K562 (cell line): ENCODE measurements around the gene BTG2. TPM values are rescaled to one million over a fixed set of nuclear protein-coding genes. Genes with fewer than 3 reads are reported as not detected.

Experiments used
- ATAC-seq: fragments of 200-7000 bp; cut with Tn5 transposase; 3 replicates; pipeline ENCODE4 v1.9.1; 2020; ENCODE audit warnings: moderate library complexity
- BruUV-seq: library from RNA; stranded (reverse); fragments of 400-500 nt; replicated peaks from 2 replicates; lab custom pipeline; 2021; lab: Mats Ljungman, UMichigan
- CTCF ChIA-PET: fragments of 300-600 bp; formaldehyde crosslinking; extraction: SDS; loops from one replicate; lab custom pipeline; 2021; ENCODE audit warnings: low intra/inter-chr PET ratio; lab: Yijun Ruan, JAX
- POLR2A ChIA-PET: fragments of 300-600, 350-650 bp; sonication (Branson Sonifier 250); formaldehyde crosslinking; extraction: SDS; loops from one replicate; lab custom pipeline; 2021; ENCODE audit warnings: antibody characterized with exemption, inconsistent platforms; lab: Yijun Ruan, JAX
- DNase-seq, 4 experiments: peaks; one replicate each; pipeline versions ENCODE4 v3.0.0 to v3.0.0-alpha.2; 2011 to 2018; ENCODE audit warnings: low spot score in 3 of 4, mixed read lengths in 3 of 4; ENCODE audit errors: extremely low read depth in 1 of 4
- FAIRE-seq: peaks from 2 replicates; lab custom pipeline; 2011; peaks lifted over from hg19 to GRCh38; lab: Jason Lieb, UNC
- H2AFZ ChIP-seq: 2 replicates; pipeline ENCODE4 v1.6.0; 2011; ENCODE audit warnings: low read depth, low read length, control low read depth, inconsistent platforms
- H3K27ac ChIP-seq: fragments of 200-600 bp; 3 replicates; pipeline ENCODE4 v1.8.0; 2011; ENCODE audit warnings: low read depth, mild to moderate bottlenecking, control low read depth, inconsistent platforms, low read length, moderate library complexity, mixed read lengths; ENCODE audit errors: extremely low read depth
- H3K27me3 ChIP-seq, 2 experiments: fragments of 300-600 bp in 1 of 2; 2 replicates in 1 of 2; 3 replicates in 1 of 2; pipeline versions ENCODE4 v1.6.0 to v1.8.0; 2011; ENCODE audit warnings: inconsistent platforms in 2 of 2, low read length in 2 of 2, mild to moderate bottlenecking in 1 of 2, mixed read lengths in 1 of 2, moderate library complexity in 1 of 2; ENCODE audit not compliant: control insufficient read depth in 2 of 2, insufficient read depth in 2 of 2
- H3K36me3 ChIP-seq: fragments of 300-600 bp; 3 replicates; pipeline ENCODE4 v1.8.0; 2011; ENCODE audit warnings: mild to moderate bottlenecking, low read length, inconsistent platforms; ENCODE audit not compliant: control insufficient read depth, insufficient read depth
- H3K4me1 ChIP-seq, 2 experiments: fragments of 200-600 bp in 1 of 2; replicated peaks in 1 of 2; 2 replicates in 1 of 2; 3 replicates in 1 of 2; pipeline versions ENCODE4 v1.5.1 to v1.8.0; 2011; ENCODE audit warnings: inconsistent platforms in 2 of 2, low read length in 2 of 2, mild to moderate bottlenecking in 1 of 2, mixed read lengths in 1 of 2, moderate library complexity in 1 of 2; ENCODE audit not compliant: control insufficient read depth in 2 of 2, insufficient read depth in 2 of 2
- H3K4me2 ChIP-seq: 2 replicates; pipeline ENCODE4 v1.6.1; 2011; ENCODE audit warnings: low read length, control low read depth, inconsistent platforms, mixed read lengths; ENCODE audit not compliant: insufficient read depth
- H3K4me3 ChIP-seq: fragments of 200-600 bp; sonication (generic), shearing (Covaris generic); 2 replicates; pipeline ENCODE4 v1.5.1; 2016; ENCODE audit warnings: control low read depth, inconsistent platforms
- H3K79me2 ChIP-seq: fragments of 200-600 bp; 3 replicates; pipeline ENCODE4 v1.8.0; 2011; ENCODE audit warnings: low read length, inconsistent platforms; ENCODE audit not compliant: control insufficient read depth, insufficient read depth
- H3K9ac ChIP-seq, 2 experiments: 2 replicates each; pipeline versions ENCODE4 v1.6.0 to v1.6.1; 2011; ENCODE audit warnings: low read depth in 2 of 2, low read length in 2 of 2, control low read depth in 1 of 2, inconsistent platforms in 1 of 2, mild to moderate bottlenecking in 1 of 2, mixed read lengths in 1 of 2; ENCODE audit not compliant: insufficient read depth in 1 of 2
- H3K9me1 ChIP-seq: one replicate; pipeline ENCODE4 v1.6.0; 2011; ENCODE audit warnings: inconsistent platforms, mild to moderate bottlenecking, low read length, moderate library complexity; ENCODE audit not compliant: control insufficient read depth, insufficient read depth
- H3K9me3 ChIP-seq: replicated peaks from 2 replicates; pipeline ENCODE4 v1.5.1; 2011; ENCODE audit warnings: low read depth, low read length, inconsistent platforms; ENCODE audit not compliant: control insufficient read depth, insufficient read depth
- H4K20me1 ChIP-seq: replicated peaks from 2 replicates; pipeline ENCODE4 v1.6.1; 2011; ENCODE audit warnings: low read length, inconsistent platforms, mixed read lengths; ENCODE audit not compliant: control insufficient read depth, insufficient read depth
- BACH1 ChIP-seq: fragments of 200-800 bp; sonication (Bioruptor generic); IDR thresholded peaks from 2 replicates; pipeline ENCODE4 v1.6.1; 2016; ENCODE audit warnings: missing genetic modification characterization, missing compliant biosample characterization
- FOS ChIP-seq: IDR thresholded peaks from 3 replicates; pipeline ENCODE4 v1.6.1; 2011; ENCODE audit not compliant: insufficient read length; ENCODE audit errors: extremely low read depth
- MEF2A ChIP-seq: IDR thresholded peaks from 2 replicates; pipeline ENCODE4 v1.6.1; 2011; ENCODE audit warnings: low read depth, mild to moderate bottlenecking, low read length, moderate library complexity; ENCODE audit not compliant: control insufficient read depth
- PRPF4 ChIP-seq: fragments of 200-400 bp; formaldehyde crosslinking; IDR thresholded peaks from one replicate; pipeline ENCODE4 v1.6.1; 2017; ENCODE audit warnings: low read length, low read depth, mild to moderate bottlenecking; ENCODE audit not compliant: insufficient read depth, poor library complexity, severe bottlenecking
- REST ChIP-seq, 2 experiments: fragments of 450-650 bp; formaldehyde crosslinking in 1 of 2; IDR thresholded peaks; 2 replicates each; pipeline versions ENCODE4 v1.4.0 to v1.6.1; 2014 to 2020; ENCODE audit warnings: mild to moderate bottlenecking in 2 of 2, borderline replicate concordance in 1 of 2, low read depth in 1 of 2
- SNRNP70 ChIP-seq: fragments of 200-400 bp; formaldehyde crosslinking; optimal IDR thresholded peaks from 2 replicates; pipeline ENCODE3; 2017; ENCODE audit warnings: low read depth, low read length
- TAF1 ChIP-seq: IDR thresholded peaks from 2 replicates; pipeline ENCODE4 v1.6.1; 2011; ENCODE audit warnings: mild to moderate bottlenecking, low read length, moderate library complexity; ENCODE audit not compliant: insufficient read depth, control insufficient read depth, severe bottlenecking; ENCODE audit errors: extremely low read depth
- ZC3H11A ChIP-seq: IDR thresholded peaks from 2 replicates; pipeline ENCODE4 v1.6.1; 2012; ENCODE audit warnings: low read depth, low read length, improper control_type of control experiment
- ZNF184 ChIP-seq: sonication (generic); formaldehyde crosslinking; IDR thresholded peaks from 2 replicates; pipeline ENCODE4 v1.5.0; 2020; ENCODE audit warnings: missing genetic modification reagents
- ZNF24 ChIP-seq: fragments of 450-650 bp; IDR thresholded peaks from 2 replicates; pipeline ENCODE4 v1.6.1; 2016
- ZSCAN32 ChIP-seq: fragments of 450-650 bp; formaldehyde crosslinking; IDR thresholded peaks from 2 replicates; pipeline ENCODE4 v1.4.0; 2020; ENCODE audit warnings: mild to moderate bottlenecking, moderate library complexity
- WGBS: fragments of 100-300 bp; shearing (Covaris generic); methylation state at CpG from one replicate; pipeline ENCODE4 v1.1.6; 2016; ENCODE audit warnings: low coverage, mixed read lengths; ENCODE audit not compliant: insufficient coverage; ENCODE audit errors: missing lambda C conversion rate; 5-methylcytosine and 5-hydroxymethylcytosine counted together
- in situ Hi-C: fragments of 300-500 bp; cut with MboI; formaldehyde crosslinking; loops from 4 replicates; pipeline ENCODE4 v1.15.0; 2018; ENCODE audit warnings: inconsistent platforms, mixed read lengths
- intact Hi-C: fragments of 100-400 bp; cut with micrococcal nuclease; formaldehyde crosslinking; loops from 2 replicates; pipeline ENCODE4 v1.14.2; 2022
- polyA plus RNA-seq, 8 experiments: library from polyadenylated mRNA; depleted of rRNA in 4 of 8; stranded (reverse) in 5 of 8; unstranded in 3 of 8; fragments of >200 nt; fragmentation: Nextera tagmentation in 2 of 8; fragmentation: Illumina TruSeq in 1 of 8; extraction: Ambion mirVana in 2 of 8; extraction: Trizol in 1 of 8; gene quantifications; 2 replicates each; pipeline versions ENCODE4 v1.2.1 to v1.2.3, GENCODE V29; 2011 to 2014; ENCODE audit warnings: inconsistent platforms in 1 of 8, missing spikeins in 1 of 8
- total RNA-seq, 7 experiments: library from RNA; depleted of rRNA in 6 of 7; stranded (reverse); fragments of >200 nt in 6 of 7; fragmentation: Illumina TruSeq in 2 of 7; extraction: Trizol in 2 of 7; gene quantifications; 2 replicates each; pipeline versions ENCODE4 v1.2.1 to v1.2.3, GENCODE V29; 2011 to 2021; ENCODE audit warnings: low replicate concordance in 1 of 7
- TF ChIP-seq, protein P1 (sequence below): IDR thresholded peaks from 2 replicates; pipeline ENCODE4 v1.6.1; 2014; ENCODE audit warnings: antibody characterized with exemption

Gene BTG2
- total and polyA plus RNA-seq, 9 of the 15 experiments (the other 6 are each of a cell fraction or from before 2014, with no cell fraction given), result 2.3 to 41.9 (median 8.7) TPM

DNA sequence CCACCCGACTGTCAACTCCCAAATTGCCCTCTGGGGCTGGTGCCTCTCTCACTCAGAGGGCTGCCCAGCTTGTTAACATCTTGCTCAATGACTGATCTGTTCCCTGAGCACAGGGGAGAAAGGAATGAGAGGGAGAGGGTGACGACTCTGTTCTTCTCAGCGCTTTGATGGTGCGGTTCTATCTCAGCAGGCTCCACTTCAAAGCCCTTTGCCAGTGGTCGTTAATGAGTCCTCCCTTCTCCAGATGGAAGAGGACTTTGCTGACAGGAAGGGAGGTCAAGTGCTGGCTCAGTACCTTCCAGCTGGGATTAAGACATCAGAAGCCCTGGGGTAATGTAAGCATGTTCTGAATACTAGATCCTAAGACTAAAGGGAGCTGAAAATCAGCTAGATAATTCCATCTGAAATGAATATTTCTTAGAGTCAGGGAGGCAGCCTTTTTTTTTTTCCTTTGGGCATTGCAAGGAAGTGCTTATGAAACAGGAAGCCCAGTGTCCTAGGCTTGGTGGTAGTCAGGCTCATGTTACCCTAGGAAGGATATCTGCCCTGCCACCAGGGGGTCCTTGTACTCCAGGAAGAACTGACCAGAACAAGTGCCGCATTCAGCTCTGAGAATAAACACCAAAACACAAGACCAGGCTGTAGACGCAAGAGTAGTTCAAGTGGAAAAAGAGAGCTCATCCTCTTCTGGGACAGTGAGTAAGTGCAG is 40.9 kb downstream of the BTG2 start:
- 9% methylated on average over 7 of the region's 7 CpGs for WGBS
- in situ Hi-C loops (no loop called here), intact Hi-C loops (loop anchor here (2.0 kb wide), 1 partner anchor 71 kb away; no protein-coding TSS in a partner anchor)
- H3K9me3 ChIP-seq, result no peaks in the 10 kb centered on the region
- no peak overlapping the region for H2AFZ ChIP-seq
- H4K20me1 ChIP-seq, result peaks cover 14% of the 10 kb centered on the region; the same call in 1 of the 2 replicates
- DNase-seq (peak in 1 of 4 experiments; percentile 26), ATAC-seq (peak; percentile 46; the same call in 2 of the 3 replicates), FAIRE-seq (peak; percentile 44)
- H3K79me2 ChIP-seq, result no peaks in the 10 kb centered on the region
- H3K4me2 ChIP-seq, result no peak overlapping the region
- H3K9me1 ChIP-seq, result no peaks in the 10 kb centered on the region
- no peak overlapping the region for H3K9ac ChIP-seq
- ChIA-PET POLR2A (interaction anchor here (0.5 to 1.5 kb wide), 3 partner anchors 9 to 633 kb away, joined by 3 to 6 read pairs (median 5); no protein-coding TSS in a partner anchor), CTCF (no interaction called here)
- no peak overlapping the region for H3K27ac ChIP-seq
- BruUV-seq, result no TSS peak
- H3K36me3 ChIP-seq, result no peaks in the 10 kb centered on the region
- H3K27me3 ChIP-seq, result peaks cover 51 to 82% of the 10 kb centered on the region in 2 experiments
- H3K4me3 ChIP-seq, result no peak overlapping the region
- peaks cover 0 to 4% of the 10 kb centered on the region in 2 experiments; a peak in 3 of 5 replicates for H3K4me1 ChIP-seq
- TF ChIP-seq ZSCAN32 (CRISPR knock-in tag) (no peak), FOS (no peak), SNRNP70 (no peak), MEF2A (no peak), REST (IDR thresholded peaks at IDR 0.05; ENCODE audit: borderline replicate concordance) (peak; percentile 24; the same call in 1 of the 2 replicates), REST (CRISPR knock-in tag; IDR thresholded peaks at IDR 0.05; ENCODE audit: low read depth) (no peak), ZNF24 (no peak), PRPF4 (no peak), ZC3H11A (no peak), TAF1 (no peak), ZNF184 (CRISPR knock-in tag) (no peak), BACH1 (no peak)
- TF ChIP-seq, protein P1, sequence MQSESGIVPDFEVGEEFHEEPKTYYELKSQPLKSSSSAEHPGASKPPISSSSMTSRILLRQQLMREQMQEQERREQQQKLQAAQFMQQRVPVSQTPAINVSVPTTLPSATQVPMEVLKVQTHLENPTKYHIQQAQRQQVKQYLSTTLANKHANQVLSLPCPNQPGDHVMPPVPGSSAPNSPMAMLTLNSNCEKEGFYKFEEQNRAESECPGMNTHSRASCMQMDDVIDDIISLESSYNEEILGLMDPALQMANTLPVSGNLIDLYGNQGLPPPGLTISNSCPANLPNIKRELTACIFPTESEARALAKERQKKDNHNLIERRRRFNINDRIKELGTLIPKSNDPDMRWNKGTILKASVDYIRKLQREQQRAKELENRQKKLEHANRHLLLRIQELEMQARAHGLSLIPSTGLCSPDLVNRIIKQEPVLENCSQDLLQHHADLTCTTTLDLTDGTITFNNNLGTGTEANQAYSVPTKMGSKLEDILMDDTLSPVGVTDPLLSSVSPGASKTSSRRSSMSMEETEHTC, result no peak
